ENCODE measurements around the gene FRMD4A. TPM values are rescaled to one million over a fixed set of nuclear protein-coding genes. Genes with fewer than 3 reads are reported as not detected.

The FRMD4A gene
- total and polyA plus RNA-seq, 12 donors: 9.1 to 29.6 (median 14.6) TPM

DNA sequence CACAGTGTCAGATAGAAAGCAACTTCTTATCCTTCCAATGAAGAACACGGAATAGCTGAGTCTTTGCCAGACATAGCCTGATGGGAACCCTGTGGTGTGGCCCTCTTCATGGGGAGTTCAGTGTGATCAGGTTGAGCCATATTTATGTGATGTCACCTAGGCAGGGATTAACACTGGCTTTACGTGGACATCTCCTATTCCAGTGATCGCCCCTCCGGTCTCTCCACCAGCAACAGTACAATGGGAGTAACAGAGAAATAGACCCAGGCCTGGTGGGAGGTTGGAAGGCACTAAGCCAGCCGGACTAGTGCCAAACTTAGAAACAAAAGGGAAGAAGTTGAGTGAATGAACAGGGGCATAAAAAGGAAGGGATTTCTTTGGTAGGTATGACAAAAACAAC is 385.9 kb downstream of the FRMD4A start:
- no peaks in the 10 kb centered on the region for H3K36me3 ChIP-seq (replicated peaks in 1 of 2)
- H3K9me3 ChIP-seq (replicated peaks in 1 of 3): no peaks in the 10 kb centered on the region
- intact Hi-C loops (cut with DNase I): no loop called here
- no peak overlapping the region for H3K4me3 ChIP-seq
- H3K27ac ChIP-seq: peak overlapping the region in 2 of 5 donors; percentile 28 to 78
- no peak for DNase-seq
- WGBS, 4 donors: 75 to 80% (median 78%) methylated on average over 5 of the region's 5 CpGs
- H3K4me1 ChIP-seq (replicated peaks in 1 of 2): peaks cover 0 to 7% of the 10 kb centered on the region in 2 donors
- TF ChIP-seq POLR2A (IDR thresholded peaks at IDR 0.05): no peak
- TF ChIP-seq, protein P1, sequence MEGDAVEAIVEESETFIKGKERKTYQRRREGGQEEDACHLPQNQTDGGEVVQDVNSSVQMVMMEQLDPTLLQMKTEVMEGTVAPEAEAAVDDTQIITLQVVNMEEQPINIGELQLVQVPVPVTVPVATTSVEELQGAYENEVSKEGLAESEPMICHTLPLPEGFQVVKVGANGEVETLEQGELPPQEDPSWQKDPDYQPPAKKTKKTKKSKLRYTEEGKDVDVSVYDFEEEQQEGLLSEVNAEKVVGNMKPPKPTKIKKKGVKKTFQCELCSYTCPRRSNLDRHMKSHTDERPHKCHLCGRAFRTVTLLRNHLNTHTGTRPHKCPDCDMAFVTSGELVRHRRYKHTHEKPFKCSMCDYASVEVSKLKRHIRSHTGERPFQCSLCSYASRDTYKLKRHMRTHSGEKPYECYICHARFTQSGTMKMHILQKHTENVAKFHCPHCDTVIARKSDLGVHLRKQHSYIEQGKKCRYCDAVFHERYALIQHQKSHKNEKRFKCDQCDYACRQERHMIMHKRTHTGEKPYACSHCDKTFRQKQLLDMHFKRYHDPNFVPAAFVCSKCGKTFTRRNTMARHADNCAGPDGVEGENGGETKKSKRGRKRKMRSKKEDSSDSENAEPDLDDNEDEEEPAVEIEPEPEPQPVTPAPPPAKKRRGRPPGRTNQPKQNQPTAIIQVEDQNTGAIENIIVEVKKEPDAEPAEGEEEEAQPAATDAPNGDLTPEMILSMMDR (IDR thresholded peaks at IDR 0.05): no peak
- H3K27me3 ChIP-seq: no peaks in the 10 kb centered on the region

DNA sequence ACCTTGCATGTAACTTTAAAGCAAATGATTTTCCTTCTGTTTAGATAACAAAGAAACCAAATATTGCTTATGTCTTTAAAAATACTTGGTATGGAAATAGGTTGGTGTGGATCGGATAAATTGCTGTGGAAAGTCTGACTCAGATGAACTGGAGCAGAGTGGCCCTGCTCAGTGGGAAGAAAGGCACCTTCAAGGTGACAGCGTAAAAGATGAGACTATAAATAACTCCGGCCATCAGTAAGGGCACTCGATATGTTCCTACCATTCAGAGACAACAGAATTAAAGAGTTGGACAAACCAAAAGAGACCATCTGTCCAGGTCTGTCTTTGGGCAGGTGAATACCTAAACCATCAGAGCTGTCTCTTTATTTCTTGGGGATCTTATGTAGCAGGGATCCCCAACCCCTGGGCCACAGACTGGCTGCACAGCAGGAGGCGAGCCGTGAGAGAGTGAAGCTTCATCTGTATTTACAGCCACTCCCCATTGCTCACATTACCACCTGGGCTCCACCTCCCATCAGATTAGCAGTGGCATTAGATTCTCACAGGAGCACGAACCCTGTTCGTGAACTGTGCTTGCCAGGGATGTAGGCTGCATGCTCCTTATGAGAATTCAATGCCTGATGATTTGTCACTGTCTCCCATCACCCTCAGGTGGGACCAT is 386.9 kb downstream of the FRMD4A start:
- no peak overlapping the region for H3K27ac ChIP-seq
- H3K27me3 ChIP-seq: no peaks in the 10 kb centered on the region
- no peaks in the 10 kb centered on the region for H3K36me3 ChIP-seq (replicated peaks in 1 of 2)
- H3K4me1 ChIP-seq (replicated peaks in 1 of 2): peaks cover 0 to 16% of the 10 kb centered on the region in 2 donors
- no peak for DNase-seq
- no peaks in the 10 kb centered on the region for H3K9me3 ChIP-seq (replicated peaks in 1 of 3)
- WGBS, 4 donors: 59 to 78% (median 65%) methylated on average over 8 of the region's 8 CpGs
- intact Hi-C loops (cut with DNase I): no loop called here
- H3K4me3 ChIP-seq: no peak overlapping the region
- TF ChIP-seq POLR2A (IDR thresholded peaks at IDR 0.05): no peak
- TF ChIP-seq, protein P1 (IDR thresholded peaks at IDR 0.05): no peak

DNA sequence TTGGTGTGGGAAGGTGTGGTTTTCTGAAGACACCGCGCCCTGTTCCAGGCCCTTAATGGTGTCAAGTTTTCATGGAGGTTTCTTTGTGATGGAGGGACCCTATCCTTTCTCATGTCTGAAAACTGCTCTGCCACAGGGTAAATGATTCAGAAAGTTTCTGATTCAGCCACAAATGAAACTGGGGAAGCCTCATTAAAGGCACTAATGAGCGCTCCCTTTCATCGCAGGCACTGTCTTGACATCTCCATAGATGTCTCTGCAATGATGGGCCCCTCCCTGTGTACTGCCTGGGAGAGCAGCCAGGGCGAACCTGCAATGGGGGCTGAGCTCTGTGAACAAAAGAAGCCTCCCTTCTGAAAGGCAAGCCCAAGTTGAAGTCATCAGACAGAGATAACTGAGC is 388.7 kb downstream of the FRMD4A start:
- TF ChIP-seq, protein P1 (IDR thresholded peaks at IDR 0.05): no peak
- no peak for TF ChIP-seq POLR2A (IDR thresholded peaks at IDR 0.05)
- no peak for DNase-seq
- Histone ChIP-seq H3K9me3 (replicated peaks in 1 of 3) (no peaks in the 10 kb centered on the region), H3K36me3 (replicated peaks in 1 of 2) (no peaks in the 10 kb centered on the region), H3K4me3 (no peak overlapping the region), H3K27ac (no peak overlapping the region), H3K27me3 (no peaks in the 10 kb centered on the region), H3K4me1 (replicated peaks in 1 of 2) (peaks cover 0 to 16% of the 10 kb centered on the region in 2 donors)
- 66 to 82% (median 72%) methylated on average over 5 of the region's 5 CpGs for WGBS, 4 donors
- intact Hi-C loops (cut with DNase I): no loop called here

DNA sequence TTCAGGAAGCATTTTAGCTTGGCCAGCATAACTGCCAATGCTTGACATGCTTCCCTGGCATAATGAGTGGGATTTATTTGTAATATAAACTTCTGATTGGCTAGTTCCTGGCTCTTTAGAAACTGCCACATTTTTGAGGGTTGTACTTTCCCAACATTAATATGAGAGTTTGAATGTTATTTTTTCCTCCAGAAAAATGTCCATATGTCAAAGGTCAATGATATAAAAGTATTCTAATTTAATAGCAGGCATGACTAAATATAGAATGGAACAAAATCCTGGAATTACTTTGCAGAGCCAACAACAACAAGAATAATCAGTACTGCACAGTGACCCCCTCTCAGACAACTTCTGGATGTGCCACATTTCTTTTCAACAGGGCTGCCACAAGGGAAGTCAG is 391.3 kb downstream of the FRMD4A start:
- no peaks in the 10 kb centered on the region for H3K36me3 ChIP-seq (replicated peaks in 1 of 2)
- no peak overlapping the region for H3K4me3 ChIP-seq
- peaks cover 0 to 9% of the 10 kb centered on the region in 2 donors for H3K4me1 ChIP-seq (replicated peaks in 1 of 2)
- intact Hi-C loops (cut with DNase I): no loop called here
- TF ChIP-seq, protein P1 (IDR thresholded peaks at IDR 0.05): no peak
- no peak for TF ChIP-seq POLR2A (IDR thresholded peaks at IDR 0.05)
- no peak overlapping the region for H3K27ac ChIP-seq
- DNase-seq: no peak
- no peaks in the 10 kb centered on the region for H3K27me3 ChIP-seq
- H3K9me3 ChIP-seq (replicated peaks in 1 of 3): no peaks in the 10 kb centered on the region
